HG03139 (cell line): ENCODE results near the gene FOXR1.
A peak's percentile ranks its signal among the peaks of the same experiment; 100 is the strongest.
"Not testable (repeated sequence)": the region's sequence is repeated elsewhere in the genome, so short reads cannot be mapped to it uniquely, and the experiment has no call there.

Experiments used
- ATAC-seq: cut with Tn5 transposase; IDR thresholded peaks from one replicate; pipeline ENCODE4 v1.9.1; 2021; ENCODE audit not compliant: unreplicated experiment

Gene FOXR1

DNA sequence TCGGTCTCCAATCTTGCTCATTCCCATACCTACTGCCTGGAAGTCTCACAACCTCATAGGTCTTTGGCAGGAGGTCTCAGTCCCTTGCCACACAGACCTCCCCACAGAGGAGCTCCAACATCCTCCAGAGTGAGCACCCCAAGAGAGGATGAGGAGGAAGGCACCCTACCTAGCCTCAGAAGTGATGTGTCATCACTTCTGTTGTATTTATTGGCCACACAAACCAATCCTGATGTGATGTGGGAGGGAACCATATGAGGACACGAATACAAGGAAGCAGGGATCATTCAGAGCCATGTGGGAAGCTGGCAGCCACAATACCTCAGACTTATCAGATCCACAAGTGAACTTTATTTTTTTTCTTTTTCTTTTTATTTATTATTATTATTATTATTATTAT is 24.5 kb upstream of the FOXR1 start:
- no peak for ATAC-seq

DNA sequence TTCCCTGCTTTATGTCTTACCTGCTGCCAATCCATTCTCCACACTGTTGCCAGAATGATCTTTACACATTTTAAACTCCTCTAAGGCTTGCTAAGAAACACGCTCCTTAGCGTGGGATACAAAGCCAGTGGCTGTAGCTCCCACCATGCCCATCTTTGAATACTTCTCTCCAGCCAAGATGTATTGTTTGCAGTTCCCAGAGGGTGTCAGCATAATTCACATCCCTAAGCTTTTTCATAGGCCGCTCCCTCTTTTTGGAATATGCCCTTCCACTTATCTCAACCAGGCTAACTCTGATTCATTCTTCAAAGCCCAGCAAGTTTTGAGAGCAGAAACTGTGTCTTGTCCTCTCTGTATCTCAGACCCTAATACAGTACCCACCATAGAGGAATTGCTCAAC is 23.6 kb upstream of the FOXR1 start:
- no peak for ATAC-seq

DNA sequence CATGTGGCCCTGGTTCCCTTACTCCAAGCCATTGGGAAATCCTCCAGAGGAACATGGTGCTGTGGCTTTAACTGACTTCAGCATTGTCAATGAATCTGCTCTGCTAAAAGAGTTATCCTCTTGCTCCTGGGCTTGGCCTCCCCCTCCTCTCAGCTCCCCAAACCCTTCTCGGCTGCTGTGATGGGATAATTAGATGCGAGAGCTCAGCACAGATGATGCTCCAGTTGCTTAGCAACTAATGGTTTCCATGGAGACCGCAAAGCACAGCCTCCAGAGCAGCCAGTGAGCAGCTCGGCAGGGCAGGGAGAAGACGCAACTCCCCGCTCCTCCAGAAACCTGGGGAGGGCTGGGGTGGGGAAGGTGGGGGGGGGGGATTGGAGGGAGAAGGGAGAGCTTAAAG is 18.3 kb upstream of the FOXR1 start:
- ATAC-seq, result no peak

GRCh38 chr11:118953976-118954375 is 17.6 kb upstream of the FOXR1 start:
- ATAC-seq, result not testable (repeated sequence)

- peak; percentile 77 for ATAC-seq
Measured at GRCh38 chr11:118956094-118956846, 15.3 kb upstream of the FOXR1 start, which contains the start of gene UPK2. UPK2 (plus strand) TSS chr11:118956298; CDS start chr11:118956351, 53 bp downstream.

DNA sequence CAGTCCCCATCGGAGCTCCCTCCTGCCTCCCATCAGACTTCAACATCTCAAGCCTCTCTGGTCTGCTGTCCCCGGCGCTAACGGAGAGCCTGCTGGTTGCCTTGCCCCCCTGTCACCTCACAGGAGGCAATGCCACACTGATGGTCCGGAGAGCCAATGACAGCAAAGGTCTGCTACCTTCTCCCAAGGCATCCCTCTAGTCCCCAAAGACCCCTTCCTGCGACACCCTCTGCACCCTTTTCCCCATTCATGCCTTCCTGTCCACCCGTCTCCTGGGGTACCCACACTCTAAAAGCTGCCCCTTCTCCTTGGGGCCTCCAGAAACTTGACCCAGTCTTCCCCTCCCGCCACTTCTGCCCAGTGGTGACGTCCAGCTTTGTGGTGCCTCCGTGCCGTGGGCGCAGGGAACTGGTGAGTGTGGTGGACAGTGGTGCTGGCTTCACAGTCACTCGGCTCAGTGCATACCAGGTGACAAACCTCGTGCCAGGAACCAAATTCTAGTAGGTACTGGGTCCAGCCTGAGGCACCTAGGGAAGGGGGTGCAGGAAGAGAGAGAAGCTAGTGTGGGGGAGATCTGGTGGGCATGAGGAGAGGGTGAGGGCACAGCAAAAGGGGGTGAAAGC is 14.6 kb upstream of the FOXR1 start:
- ATAC-seq, result no peak

DNA sequence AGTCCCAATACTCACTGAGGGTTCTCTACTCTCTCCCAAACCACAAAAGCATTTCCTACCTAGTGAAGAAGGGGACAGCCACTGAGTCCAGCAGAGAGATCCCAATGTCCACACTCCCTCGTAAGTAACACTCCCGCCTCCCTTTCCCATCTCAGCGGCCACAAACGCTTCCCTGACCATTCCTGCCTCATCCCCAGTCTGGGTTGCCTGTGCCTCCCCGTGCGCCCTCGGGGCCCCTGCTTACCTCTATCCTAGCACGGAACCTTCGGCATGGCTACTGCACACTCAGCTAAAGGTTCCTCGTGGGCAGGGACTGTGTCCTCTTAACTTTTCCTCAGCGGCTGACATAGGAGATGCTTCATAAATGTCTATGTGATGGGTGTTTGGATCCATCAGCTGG is 14.0 kb upstream of the FOXR1 start:
- ATAC-seq, result no peak

GRCh38 chr11:118957968-118958367 is 13.6 kb upstream of the FOXR1 start:
- no peak for ATAC-seq

- no peak for ATAC-seq
Measured at GRCh38 chr11:118958577-118958976, 13.0 kb upstream of the FOXR1 start.

DNA sequence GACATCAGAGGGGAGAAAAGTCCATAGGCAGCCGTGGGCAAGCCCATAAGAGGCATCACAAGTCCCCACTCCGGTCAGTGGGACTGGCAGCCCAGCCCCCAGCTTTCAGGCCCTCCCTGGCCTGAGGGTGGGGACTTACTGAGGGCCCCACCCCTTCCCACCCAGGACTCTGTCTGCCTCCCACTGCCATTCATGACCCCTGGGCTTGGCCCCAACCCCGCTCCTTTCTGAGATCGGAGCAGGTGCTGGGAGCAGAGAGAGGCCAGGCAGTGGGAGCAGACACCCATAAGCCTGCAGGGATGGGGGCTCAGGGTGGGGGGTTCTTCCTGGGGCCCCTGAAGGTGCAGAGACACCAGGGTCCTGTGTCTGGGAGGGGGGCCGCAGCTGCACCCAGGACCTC is 10.4 kb upstream of the FOXR1 start:
- ATAC-seq, result no peak

GRCh38 chr11:118961591-118961990 is 10.0 kb upstream of the FOXR1 start:
- ATAC-seq, result no peak

DNA sequence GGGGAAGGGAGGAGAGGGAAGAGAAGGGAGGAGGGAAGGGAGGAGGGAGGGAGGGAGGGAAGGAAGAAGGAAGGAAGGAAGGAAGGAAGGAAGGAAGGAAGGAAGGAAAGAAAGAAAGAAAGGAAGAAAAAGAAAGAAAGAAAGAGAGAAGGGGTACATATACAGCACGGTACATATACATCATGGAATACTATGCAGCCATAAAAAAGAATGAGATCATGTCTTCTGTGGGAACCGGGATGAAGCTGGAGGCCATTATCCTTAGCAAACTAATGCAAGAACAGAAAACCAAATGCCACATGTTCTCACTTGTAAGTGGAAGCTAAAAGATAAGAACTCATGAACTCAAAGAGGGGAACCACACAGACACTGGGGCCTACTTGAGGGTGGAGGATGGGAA is 2.1 kb upstream of the FOXR1 start:
- ATAC-seq, result not testable (repeated sequence)

DNA sequence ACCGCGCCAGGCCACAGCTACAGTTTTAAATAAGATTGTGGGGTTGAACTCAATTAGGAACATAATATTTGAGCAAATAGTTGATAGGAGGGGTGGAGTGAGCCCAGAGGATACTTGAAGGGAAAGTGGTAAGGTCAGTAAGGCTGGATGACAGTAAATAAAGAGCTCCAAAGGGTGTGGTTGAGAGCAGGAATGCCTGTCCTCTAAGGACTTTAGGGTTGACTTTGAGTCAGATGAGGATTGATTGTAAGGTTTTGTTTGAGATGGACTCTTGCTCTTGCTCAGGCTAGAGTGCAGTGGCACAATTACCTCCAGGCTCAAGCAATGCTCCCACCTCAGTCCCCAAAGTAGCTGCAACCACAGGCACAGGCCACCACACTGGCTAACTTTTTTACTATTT is 2.4 kb downstream of the FOXR1 start:
- no peak for ATAC-seq

DNA sequence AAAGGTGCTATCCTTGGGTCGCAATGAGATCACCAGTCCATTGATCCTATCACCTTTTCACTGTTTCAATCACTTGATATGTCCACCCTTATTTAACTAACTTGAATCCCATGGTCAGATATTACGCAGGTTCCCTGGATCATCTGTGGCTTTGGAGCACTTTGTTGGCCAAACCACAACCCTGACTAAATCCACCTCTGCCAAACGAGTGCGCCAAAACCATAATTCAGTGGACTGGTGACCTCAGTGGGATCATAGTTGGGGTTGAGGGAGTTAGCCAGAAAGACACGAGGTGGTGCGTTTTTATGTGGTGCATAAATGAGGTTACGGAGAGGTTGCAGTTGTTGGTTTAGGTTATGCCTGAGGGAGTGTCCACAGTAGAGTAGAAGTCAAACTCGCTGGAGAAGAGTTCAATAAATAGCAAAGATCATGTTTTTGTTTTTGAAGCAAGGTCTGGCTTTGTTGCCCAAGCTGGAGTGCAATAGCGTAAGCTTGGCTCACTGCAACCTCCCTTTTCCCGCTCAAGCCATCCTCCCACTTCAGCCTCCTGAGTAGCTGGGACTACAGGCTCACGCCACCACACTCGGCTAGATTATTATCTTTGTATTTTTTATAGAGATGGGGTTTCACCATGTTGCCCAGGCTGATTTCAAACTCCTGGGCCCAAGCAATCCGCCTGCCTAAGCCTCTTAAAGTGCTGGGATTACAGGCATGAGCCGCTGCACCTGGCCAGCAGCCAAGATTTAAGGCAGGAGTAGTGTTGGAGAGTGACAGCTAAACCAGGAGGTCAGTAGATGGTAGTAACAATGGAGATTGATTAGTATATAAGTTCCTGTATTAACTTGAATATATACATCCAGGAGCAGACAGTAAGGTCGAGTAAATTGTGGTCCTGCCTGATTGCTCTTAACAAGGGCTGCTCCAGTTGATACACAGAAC is 4.5 kb downstream of the FOXR1 start:
- no peak for ATAC-seq

DNA sequence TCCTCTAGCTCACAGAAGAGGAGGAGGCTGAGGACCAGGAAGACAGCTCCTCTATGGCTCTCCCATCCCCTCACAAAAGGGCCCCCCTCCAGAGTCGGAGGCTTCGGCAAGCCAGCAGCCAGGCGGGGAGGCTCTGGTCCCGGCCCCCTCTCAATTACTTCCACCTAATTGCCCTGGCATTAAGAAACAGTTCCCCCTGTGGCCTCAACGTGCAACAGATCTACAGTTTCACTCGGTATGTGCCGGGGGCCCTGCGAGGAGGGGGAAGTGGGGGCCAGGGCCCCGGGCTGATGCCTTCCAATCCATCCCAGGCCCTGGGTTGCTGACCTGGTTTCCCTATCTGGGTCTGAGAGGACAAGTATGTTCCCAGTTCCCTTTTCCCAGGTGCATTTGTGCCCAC is 7.9 kb downstream of the FOXR1 start:
- ATAC-seq, result no peak

DNA sequence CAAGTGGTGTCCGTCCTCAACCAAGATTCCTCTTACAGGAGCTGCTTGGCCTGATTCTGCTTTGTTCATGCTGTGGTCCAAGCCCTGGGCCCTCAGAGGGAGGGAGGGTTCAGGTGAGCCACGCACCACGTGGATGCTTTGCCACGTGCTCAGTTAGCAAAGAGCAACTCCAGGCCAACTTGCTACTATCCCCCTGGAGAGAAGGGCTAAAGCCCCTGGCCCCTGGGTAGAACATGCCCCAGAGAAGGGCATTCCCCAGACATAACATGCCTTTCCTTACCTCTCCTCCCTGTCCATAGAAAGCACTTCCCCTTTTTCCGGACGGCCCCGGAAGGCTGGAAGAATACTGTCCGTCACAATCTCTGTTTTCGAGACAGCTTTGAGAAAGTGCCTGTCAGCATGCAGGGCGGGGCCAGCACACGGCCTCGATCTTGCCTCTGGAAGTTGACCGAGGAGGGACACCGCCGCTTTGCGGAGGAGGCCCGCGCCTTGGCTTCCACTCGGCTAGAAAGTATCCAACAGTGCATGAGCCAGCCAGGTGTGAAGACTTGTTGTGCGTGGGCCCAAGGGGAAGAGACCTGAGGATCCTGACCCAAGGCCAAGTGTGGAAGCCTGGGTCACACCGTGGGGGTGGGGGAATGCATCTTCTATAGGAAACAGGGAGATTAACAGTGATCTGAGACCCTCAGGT is 8.8 kb downstream of the FOXR1 start:
- ATAC-seq, result no peak

DNA sequence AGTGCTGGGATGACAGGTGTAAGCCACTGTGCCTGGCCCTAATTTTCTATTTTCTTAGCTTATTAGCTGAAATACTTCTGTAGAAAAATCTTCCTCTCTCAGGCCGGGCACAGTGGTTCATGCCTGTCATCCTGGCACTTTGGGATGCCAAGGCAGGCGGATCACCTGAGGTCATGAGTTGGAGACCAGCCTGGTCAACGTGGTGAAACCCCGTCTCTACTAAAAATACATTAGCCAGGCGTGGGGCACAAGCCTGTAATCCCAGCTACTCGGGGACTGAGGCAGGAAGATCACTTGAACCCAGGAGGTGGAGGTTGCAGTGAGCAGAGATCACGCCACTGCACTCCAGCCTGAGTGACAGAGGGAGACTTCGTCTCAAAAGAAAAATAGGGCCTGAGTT is 12.8 kb downstream of the FOXR1 start:
- ATAC-seq, result not testable (repeated sequence)

DNA sequence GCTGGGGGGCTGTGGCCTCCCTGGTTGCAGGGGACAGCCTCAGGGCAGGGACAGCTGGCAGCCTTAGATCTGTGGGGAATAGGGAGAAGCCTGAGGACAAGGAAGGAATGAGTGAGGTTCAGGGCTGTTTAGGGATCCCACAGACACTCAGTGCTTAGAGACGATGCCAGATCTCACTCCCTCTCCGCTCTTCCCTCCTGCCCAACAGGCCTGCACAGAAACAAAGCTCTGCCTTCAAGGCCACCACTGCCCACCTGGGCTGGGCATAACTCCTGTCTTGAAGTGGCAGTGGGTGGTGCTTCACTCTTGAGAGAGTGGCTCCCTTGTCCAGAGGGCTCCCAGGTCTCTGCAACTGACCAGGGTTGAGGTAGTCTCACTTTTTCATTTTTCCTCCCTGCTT is 13.3 kb downstream of the FOXR1 start:
- ATAC-seq, result no peak

GRCh38 chr11:118988280-118988679 is 16.7 kb downstream of the FOXR1 start:
- ATAC-seq, result no peak

DNA sequence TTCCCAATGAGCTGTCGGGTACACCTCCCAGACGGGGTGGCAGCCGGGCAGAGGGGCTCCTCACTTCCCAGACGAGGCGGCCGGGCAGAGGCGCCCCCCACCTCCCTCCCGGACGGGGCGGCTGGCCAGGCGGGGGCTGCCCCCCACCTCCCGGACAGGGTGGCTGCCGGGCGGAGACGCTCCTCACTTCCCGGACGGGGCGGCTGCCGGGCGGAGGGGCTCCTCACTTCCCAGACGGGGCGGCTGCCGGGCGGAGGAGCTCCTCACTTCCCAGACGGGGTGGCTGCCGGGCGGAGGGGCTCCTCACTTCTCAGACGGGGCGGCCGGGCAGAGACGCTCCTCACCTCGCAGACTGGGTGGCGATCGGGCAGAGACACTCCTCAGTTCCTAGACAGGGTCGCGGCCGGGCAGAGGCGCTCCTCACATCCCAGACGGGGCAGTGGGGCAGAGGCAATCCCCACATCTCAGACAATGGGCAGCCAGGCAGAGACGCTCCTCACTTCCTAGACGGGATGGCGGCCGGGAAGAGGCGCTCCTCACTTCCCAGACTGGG is 20.0 kb downstream of the FOXR1 start:
- ATAC-seq, result not testable (repeated sequence)
